A549 treated with AZD2906 at 1 μM for 4 hours (cell line): ENCODE data around the gene RGS4. TPM values are rescaled to one million over a fixed set of nuclear protein-coding genes. Genes with fewer than 3 reads are reported as not detected.

Experiments
- total RNA-seq: library from RNA; stranded (reverse); fragments of 200-300 nt; extraction: Qiagen RNA extraction; gene quantifications from 5 replicates; pipeline ENCODE4 v1.2.3, GENCODE V29; 2022

The RGS4 gene
- 0.10 TPM in 1 of 5 replicates, not detected in the others for total RNA-seq

GRCh38 chr1:163069142-163069541 lies at the start of gene RGS4:
Gene RGS4 (plus strand): TSS chr1:163069361. CDS start chr1:163069485, 124 bp downstream.

Other genes with a start within 250 kb of the RGS4 start
- not detected in 5 replicates for gene CCDC190, start 208.2 kb upstream of the RGS4 start, total RNA-seq
- gene RGS5, start 133.6 kb downstream of the RGS4 start, total RNA-seq = 0.65 to 2.2 TPM (median 0.87 TPM) in 5 replicates